Activated CD4-positive, CD25-positive, alpha-beta regulatory T cell treated with anti-CD3 and anti-CD28 coated beads, Interleukin-2, amount 50 U/mL, for 72 hours (primary cell): Measurements from ENCODE around the gene CCR9.
A peak's percentile ranks its signal among the peaks of the same experiment; 100 is the strongest.

Experiments used
- DNase-seq: peaks from one replicate; pipeline ENCODE4 v3.0.0; 2021

Gene CCR9

GRCh38 chr3:45873036-45873435, 13.3 kb upstream of the CCR9 start:
- DNase-seq: no peak

- no peak for DNase-seq
Observed at GRCh38 chr3:45873638-45874037, 12.7 kb upstream of the CCR9 start.

- no peak for DNase-seq
Observed at GRCh38 chr3:45874677-45875346, 11.5 kb upstream of the CCR9 start.

- no peak for DNase-seq
Observed at GRCh38 chr3:45878124-45878523, 8.2 kb upstream of the CCR9 start.

- no peak for DNase-seq
Observed at GRCh38 chr3:45880725-45881077, 5.6 kb upstream of the CCR9 start.

GRCh38 chr3:45881078-45882022, 5.0 kb upstream of the CCR9 start:
- DNase-seq: no peak

- DNase-seq: peak; percentile 37
Observed at GRCh38 chr3:45884368-45885201, 1.8 kb upstream of the CCR9 start.

- DNase-seq: no peak
Observed at GRCh38 chr3:45887285-45887684, 942 bp downstream of the CCR9 start.

GRCh38 chr3:45887759-45888511, 1.6 kb downstream of the CCR9 start:
- DNase-seq: no peak

- DNase-seq: no peak
Observed at GRCh38 chr3:45889337-45889736, 3.0 kb downstream of the CCR9 start.

GRCh38 chr3:45890405-45890804, 4.1 kb downstream of the CCR9 start:
- no peak for DNase-seq

- DNase-seq: no peak
Observed at GRCh38 chr3:45892161-45892560, 5.8 kb downstream of the CCR9 start.

GRCh38 chr3:45894015-45894414, 7.7 kb downstream of the CCR9 start:
- no peak for DNase-seq

GRCh38 chr3:45895686-45896468, 9.5 kb downstream of the CCR9 start:
- no peak for DNase-seq

GRCh38 chr3:45896956-45897355, 10.6 kb downstream of the CCR9 start:
- DNase-seq: no peak

- DNase-seq: no peak
Observed at GRCh38 chr3:45904931-45905330, 18.6 kb downstream of the CCR9 start.

GRCh38 chr3:45905755-45906154, 19.4 kb downstream of the CCR9 start:
- no peak for DNase-seq

GRCh38 chr3:45906681-45907407, 20.5 kb downstream of the CCR9 start:
- DNase-seq: no peak

- no peak for DNase-seq
Observed at GRCh38 chr3:45907769-45908705, 21.7 kb downstream of the CCR9 start.

GRCh38 chr3:45908761-45909160, 22.4 kb downstream of the CCR9 start:
- DNase-seq: no peak
